HS-5 (cell line): Measurements from ENCODE around the gene MSTO1.
A peak's percentile ranks its signal among the peaks of the same experiment; 100 is the strongest.
"Not testable (repeated sequence)": the region's sequence is repeated elsewhere in the genome, so short reads cannot be mapped to it uniquely, and the experiment has no call there.

Experiments
- DNase-seq: peaks from one replicate; pipeline ENCODE4 v3.0.0-alpha.2; 2012; ENCODE audit warnings: low read depth

Gene MSTO1

GRCh38 chr1:155609515-155610256 lies at the start of gene MSTO1:
Gene MSTO1, plus strand, starts transcription at chr1:155610218. Its CDS starts 31 bp downstream, at chr1:155610249.
- peak; percentile 90 for DNase-seq

- DNase-seq = not testable (repeated sequence)
Measured at GRCh38 chr1:155561779-155562580, 48.0 kb upstream of the MSTO1 start.

- peak; percentile 76 for DNase-seq
Measured at GRCh38 chr1:155562581-155563376, 47.2 kb upstream of the MSTO1 start, which contains the start of gene ASH1L. Gene ASH1L, minus strand, starts transcription at chr1:155562803. Its CDS starts 41,284 bp downstream, at chr1:155521519.

- DNase-seq = not testable (repeated sequence)
Measured at GRCh38 chr1:155563377-155564022, 46.5 kb upstream of the MSTO1 start.

- no peak for DNase-seq
Measured at GRCh38 chr1:155569988-155570592, 39.9 kb upstream of the MSTO1 start.

- no peak for DNase-seq
Measured at GRCh38 chr1:155570593-155570990, 39.4 kb upstream of the MSTO1 start.

GRCh38 chr1:155574077-155574476 lies 35.9 kb upstream of the MSTO1 start:
- DNase-seq = no peak

- not testable (repeated sequence) for DNase-seq
Measured at GRCh38 chr1:155575608-155576007, 34.4 kb upstream of the MSTO1 start.

- not testable (repeated sequence) for DNase-seq
Measured at GRCh38 chr1:155583846-155584245, 26.2 kb upstream of the MSTO1 start.

GRCh38 chr1:155589282-155589681 lies 20.7 kb upstream of the MSTO1 start:
- not testable (repeated sequence) for DNase-seq

GRCh38 chr1:155590516-155591247 lies 19.3 kb upstream of the MSTO1 start:
- not testable (repeated sequence) for DNase-seq

- no peak for DNase-seq
Measured at GRCh38 chr1:155591770-155592169, 18.2 kb upstream of the MSTO1 start.

- DNase-seq = not testable (repeated sequence)
Measured at GRCh38 chr1:155595877-155596474, 14.0 kb upstream of the MSTO1 start.

- DNase-seq = no peak
Measured at GRCh38 chr1:155596864-155597263, 13.2 kb upstream of the MSTO1 start.

- no peak for DNase-seq
Measured at GRCh38 chr1:155598842-155599331, 11.1 kb upstream of the MSTO1 start.

GRCh38 chr1:155599828-155600572 lies 10.0 kb upstream of the MSTO1 start:
- not testable (repeated sequence) for DNase-seq

- DNase-seq = no peak
Measured at GRCh38 chr1:155607708-155608107, 2.3 kb upstream of the MSTO1 start.

- DNase-seq = no peak
Measured at GRCh38 chr1:155608888-155609225, 1.2 kb upstream of the MSTO1 start.

GRCh38 chr1:155610257-155610647 lies 234 bp downstream of the MSTO1 start:
- not testable (repeated sequence) for DNase-seq
